Bronchial smooth muscle cell (primary cell): Measurements from ENCODE around the gene CSPG4. TPM values are rescaled to one million over a fixed set of nuclear protein-coding genes. Genes with fewer than 3 reads are reported as not detected.

ENCODE experiments used
- total RNA-seq: library from RNA; depleted of rRNA; stranded (reverse); fragments of >200 nt; gene quantifications from 2 replicates; pipeline ENCODE4 v1.2.1, GENCODE V29; 2014

Gene CSPG4, protein sequence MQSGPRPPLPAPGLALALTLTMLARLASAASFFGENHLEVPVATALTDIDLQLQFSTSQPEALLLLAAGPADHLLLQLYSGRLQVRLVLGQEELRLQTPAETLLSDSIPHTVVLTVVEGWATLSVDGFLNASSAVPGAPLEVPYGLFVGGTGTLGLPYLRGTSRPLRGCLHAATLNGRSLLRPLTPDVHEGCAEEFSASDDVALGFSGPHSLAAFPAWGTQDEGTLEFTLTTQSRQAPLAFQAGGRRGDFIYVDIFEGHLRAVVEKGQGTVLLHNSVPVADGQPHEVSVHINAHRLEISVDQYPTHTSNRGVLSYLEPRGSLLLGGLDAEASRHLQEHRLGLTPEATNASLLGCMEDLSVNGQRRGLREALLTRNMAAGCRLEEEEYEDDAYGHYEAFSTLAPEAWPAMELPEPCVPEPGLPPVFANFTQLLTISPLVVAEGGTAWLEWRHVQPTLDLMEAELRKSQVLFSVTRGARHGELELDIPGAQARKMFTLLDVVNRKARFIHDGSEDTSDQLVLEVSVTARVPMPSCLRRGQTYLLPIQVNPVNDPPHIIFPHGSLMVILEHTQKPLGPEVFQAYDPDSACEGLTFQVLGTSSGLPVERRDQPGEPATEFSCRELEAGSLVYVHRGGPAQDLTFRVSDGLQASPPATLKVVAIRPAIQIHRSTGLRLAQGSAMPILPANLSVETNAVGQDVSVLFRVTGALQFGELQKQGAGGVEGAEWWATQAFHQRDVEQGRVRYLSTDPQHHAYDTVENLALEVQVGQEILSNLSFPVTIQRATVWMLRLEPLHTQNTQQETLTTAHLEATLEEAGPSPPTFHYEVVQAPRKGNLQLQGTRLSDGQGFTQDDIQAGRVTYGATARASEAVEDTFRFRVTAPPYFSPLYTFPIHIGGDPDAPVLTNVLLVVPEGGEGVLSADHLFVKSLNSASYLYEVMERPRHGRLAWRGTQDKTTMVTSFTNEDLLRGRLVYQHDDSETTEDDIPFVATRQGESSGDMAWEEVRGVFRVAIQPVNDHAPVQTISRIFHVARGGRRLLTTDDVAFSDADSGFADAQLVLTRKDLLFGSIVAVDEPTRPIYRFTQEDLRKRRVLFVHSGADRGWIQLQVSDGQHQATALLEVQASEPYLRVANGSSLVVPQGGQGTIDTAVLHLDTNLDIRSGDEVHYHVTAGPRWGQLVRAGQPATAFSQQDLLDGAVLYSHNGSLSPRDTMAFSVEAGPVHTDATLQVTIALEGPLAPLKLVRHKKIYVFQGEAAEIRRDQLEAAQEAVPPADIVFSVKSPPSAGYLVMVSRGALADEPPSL (N-terminal part only)
- 30.7 and 42.1 TPM in 2 replicates for total RNA-seq

DNA sequence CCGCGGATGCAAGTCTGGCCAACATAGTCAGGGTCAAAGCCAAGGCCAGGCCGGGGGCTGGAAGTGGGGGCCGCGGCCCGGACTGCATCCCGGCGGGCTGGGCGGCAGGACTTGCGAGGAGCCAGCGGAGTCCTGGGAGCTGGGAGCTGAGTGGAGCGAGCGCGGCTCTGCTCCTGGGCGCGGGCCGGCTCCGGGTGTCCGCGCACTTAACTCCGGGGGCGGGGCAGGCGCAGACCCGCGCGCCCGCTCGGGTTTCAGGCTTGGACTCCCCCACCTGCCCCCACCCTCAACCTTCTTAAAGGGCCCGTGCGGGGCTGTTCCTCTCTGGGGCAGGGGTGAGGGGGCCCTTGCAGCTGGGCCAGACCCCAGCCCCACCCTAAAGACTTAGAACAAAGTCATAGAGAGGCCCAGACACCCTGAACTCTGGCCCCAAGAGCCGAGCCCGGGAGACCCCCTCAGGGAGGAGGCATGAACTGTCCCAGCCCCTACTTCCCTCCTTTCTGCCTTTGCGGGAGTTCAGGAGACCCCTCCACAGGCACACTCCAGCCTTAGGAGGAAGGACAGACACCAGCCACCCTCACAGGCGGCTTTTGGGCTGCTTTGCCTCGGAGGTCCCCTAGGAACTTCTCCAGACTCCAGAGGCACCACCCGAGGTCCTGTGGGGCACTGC is at the start of gene CSPG4:
CSPG4 (minus strand) TSS at position 181 of the 670 bp plus-strand sequence; CDS start at position 88, 93 bp downstream.

DNA sequence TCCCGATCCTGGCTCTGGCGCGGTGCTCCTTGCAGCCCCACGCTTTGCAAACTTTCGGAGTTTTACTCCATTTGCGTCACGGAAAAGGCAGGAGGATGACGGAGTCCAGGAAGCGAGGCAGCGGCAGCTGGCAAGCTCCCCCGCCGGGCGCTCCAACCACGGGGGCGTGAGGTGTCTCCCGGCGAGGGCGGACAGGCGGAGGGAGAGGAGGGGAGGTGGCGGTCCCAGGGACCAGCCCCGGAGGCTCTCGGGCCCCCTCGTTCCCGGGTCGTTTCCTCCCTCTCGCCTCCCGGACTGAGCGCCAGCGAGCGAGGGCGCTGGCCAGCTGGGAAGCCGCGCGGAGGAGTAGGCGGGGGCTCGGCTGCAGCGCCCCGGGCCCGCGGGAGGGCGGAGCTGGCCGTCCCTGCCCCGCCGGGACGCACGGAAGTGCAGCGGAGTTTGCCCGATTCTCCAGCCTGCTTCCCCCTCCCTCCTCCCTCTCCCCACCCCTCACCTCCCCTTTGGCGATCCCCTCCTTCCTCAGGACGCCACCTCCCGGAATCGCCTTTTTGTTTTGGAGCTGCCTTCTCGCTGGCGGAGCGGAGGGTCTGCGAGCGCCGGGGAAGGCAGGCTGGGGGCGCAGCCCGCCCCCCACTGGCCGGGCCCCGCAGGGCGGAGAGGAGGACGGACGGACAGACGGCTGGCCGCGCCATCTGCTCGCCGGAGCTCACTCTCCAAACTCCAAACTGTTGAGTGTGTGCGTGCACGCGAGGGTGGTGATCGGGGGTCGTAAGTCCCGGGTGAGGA is 65.1 kb downstream of the CSPG4 start, which contains the start of gene SNX33:
SNX33 (plus strand) TSS at position 543 of the 786 bp plus-strand sequence. CDS start 1,191 bp downstream, outside the sequence.

DNA sequence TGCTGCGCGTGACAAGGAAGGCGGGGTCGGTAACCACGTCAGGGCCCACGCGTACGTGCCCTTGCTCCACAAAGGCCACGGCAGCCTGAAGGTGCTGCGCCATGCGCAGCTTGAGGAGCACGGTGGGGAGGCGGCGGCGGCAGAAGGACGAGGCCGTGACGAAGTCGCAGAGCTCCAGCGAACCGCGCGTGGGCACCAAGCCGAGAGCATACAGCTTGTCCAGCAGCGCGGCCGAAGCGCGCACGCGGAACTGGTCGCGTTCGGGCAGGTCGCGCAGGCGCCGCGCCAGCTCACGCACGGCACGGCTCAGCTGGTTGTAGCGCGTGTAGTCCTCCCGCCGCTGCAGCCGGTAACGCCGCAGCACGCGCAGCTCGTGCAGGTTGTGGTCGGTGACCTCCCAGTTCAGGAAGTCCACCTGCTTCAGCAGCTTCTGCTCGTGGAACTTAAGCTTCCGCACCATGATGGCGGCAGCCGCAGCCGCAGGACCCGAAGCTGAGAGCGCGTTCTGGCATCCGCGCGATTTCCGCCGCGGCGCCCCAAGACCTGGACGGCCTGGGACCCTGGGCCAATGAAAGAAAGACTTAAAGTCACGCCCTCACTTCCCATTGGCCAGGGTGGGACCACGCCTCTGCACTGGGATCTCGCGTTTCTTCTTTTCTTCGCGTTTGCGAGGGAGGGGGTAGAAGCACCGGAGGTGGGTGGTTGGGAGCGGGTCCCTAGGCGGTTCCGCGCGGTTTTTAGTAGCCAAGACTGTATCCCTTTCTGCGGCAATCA is 72.8 kb downstream of the CSPG4 start, which contains the start of gene IMP3:
IMP3 (minus strand) TSS at position 516 of the 774 bp plus-strand sequence; CDS start at position 460, 56 bp downstream.

DNA sequence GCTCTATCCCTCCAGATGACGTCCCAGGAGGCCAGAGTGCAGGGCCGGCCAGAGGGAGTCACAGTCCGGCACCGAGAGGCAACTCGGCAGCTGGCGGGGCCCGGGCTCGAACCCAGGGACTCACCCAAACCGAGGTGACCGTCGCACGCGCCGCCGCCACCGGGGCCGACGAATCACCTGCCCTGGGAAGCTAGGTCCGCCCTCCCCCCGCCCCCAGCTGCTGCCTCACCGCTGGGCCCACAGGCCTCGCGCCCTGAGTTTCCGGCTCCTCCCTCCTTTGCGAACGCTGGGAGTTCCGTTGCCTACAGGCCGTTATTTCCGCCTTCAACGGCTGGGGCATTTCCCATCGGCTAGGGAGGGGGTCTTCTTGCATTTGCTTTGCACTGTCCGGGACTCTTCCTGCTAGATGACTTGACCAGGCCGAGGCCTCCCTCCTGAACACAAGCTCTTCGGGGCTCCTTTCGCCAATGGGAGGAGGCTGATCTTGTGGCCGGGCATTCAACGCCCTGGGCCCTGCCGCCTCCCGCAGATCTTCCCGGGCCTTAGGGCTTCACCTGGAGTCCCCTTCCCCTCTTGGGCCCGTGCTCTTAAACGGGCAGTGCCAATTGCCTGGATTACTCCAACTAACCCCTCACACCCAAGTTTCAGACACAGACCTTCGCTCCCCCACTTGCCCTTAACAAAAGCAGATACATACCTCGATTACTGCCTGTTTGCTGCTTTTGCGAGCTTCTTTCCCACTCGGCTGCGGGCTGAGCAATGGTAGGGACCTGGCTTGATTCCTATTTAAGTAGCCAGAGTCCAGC is 86.9 kb downstream of the CSPG4 start, which contains the start of gene SNUPN:
SNUPN (minus strand) TSS at position 184 of the 806 bp plus-strand sequence. CDS start 4,674 bp downstream, outside the sequence.

Other genes starting within 250 kb of the CSPG4 start
- 16.1 and 18.4 TPM in 2 replicates for gene PTPN9, start 133.5 kb downstream of the CSPG4 start, total RNA-seq
- 29.9 and 31.4 TPM in 2 replicates for gene SNUPN, start 87.1 kb downstream of the CSPG4 start, total RNA-seq
- 62.3 and 70.2 TPM in 2 replicates for gene IMP3, start 72.6 kb downstream of the CSPG4 start, total RNA-seq
- gene SNX33, start 64.9 kb downstream of the CSPG4 start, total RNA-seq, result 14.0 and 21.8 TPM in 2 replicates
- gene UBE2Q2, start 130.6 kb upstream of the CSPG4 start, total RNA-seq, result 42.2 and 68.9 TPM in 2 replicates
- 55.6 and 75.8 TPM in 2 replicates for gene FBXO22, start 191.0 kb upstream of the CSPG4 start, total RNA-seq